NCI-H1930 (cell line): Measurements from ENCODE around the gene IGFN1.
"Not testable (repeated sequence)": the region's sequence is repeated elsewhere in the genome, so short reads cannot be mapped to it uniquely, and the experiment has no call there.

ENCODE experiments used
- DNase-seq, 2 experiments: peaks; one replicate each; lab custom pipeline; 2025; lab: John Stamatoyannopoulos, UW

IGFN1 gene

GRCh38 chr1:201190624-201191051, at the start of gene IGFN1:
TSS of gene IGFN1 (plus strand) at chr1:201190824. CDS start at chr1:201193294, 2,470 bp downstream.
- no peak for DNase-seq

- no peak for DNase-seq
Measured at GRCh38 chr1:201140941-201141260, 49.7 kb upstream of the IGFN1 start.

- no peak for DNase-seq
Measured at GRCh38 chr1:201141418-201141817, 49.2 kb upstream of the IGFN1 start.

GRCh38 chr1:201142011-201142848, 48.4 kb upstream of the IGFN1 start:
- no peak for DNase-seq

GRCh38 chr1:201142849-201143725, 47.5 kb upstream of the IGFN1 start:
- DNase-seq: no peak

DNA sequence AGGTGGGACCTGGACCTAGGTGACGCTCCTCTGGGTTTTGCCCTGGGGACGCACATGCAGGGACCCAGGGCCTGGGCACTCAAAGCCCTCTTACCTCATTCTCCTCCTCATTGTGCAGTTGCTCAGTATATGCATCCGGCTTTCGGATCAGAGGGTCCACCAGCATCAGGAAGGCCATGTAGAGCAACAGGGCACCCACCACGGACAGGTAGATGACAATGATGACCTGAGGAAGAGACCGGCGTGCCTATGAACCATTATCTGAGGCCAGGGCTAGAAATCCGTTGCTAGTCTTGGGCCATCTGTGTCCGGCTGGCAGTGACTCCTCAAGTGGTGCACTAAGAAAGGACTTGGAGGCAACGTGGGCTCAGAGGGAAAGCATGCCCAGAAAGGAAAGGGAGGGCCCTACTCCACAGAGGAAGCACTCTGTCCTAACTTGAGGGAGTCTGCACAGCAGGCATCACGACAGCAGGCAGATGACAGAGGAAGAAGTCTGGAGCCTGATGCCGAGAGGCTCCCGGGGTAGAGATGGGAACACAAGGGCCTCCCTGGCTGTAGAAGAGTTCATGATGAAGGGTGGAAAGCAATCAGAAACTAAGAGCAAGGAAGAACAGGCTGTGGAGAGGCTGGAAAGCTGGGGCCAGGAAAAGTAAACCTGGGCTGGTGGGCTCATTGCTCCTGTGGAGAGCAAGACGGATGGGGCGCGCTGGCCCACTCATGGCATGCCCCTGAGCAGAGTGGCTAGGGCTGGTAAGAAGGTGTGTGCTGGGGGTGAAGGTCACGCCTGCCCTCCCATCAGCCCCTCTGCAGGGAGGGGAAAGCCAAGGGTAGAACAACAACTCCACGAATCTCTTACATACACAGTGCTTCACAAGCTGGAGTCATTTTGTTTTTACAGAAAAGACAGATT, 46.6 kb upstream of the IGFN1 start:
- no peak for DNase-seq

GRCh38 chr1:201144701-201145100, 45.9 kb upstream of the IGFN1 start:
- DNase-seq: no peak

DNA sequence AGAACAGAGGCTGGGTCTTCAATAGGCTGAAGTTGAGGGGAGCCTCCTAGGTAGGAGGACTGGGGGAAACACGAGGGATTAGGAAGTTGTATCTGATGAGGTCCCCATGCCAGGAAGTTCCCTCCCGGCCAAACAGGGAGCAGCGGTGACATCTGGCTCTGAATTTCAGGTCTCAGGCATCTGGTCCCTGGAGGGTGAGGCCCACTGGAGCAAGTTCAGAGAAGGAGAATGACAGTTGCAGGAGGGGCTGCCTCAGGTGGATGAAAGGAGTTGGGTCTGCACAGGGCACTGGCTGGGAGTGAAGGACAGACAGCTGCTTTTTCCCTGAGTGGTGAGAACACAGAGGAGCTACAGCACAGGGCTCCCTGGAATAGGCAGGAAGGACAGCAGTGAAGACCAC, 45.5 kb upstream of the IGFN1 start:
- no peak for DNase-seq

- no peak for DNase-seq
Measured at GRCh38 chr1:201145816-201146215, 44.8 kb upstream of the IGFN1 start.

GRCh38 chr1:201146626-201147390, 43.8 kb upstream of the IGFN1 start:
- DNase-seq: no peak

- no peak for DNase-seq
Measured at GRCh38 chr1:201147396-201148015, 43.1 kb upstream of the IGFN1 start.

- DNase-seq: no peak
Measured at GRCh38 chr1:201149400-201149799, 41.2 kb upstream of the IGFN1 start.

- DNase-seq: no peak
Measured at GRCh38 chr1:201153474-201154388, 36.9 kb upstream of the IGFN1 start.

DNA sequence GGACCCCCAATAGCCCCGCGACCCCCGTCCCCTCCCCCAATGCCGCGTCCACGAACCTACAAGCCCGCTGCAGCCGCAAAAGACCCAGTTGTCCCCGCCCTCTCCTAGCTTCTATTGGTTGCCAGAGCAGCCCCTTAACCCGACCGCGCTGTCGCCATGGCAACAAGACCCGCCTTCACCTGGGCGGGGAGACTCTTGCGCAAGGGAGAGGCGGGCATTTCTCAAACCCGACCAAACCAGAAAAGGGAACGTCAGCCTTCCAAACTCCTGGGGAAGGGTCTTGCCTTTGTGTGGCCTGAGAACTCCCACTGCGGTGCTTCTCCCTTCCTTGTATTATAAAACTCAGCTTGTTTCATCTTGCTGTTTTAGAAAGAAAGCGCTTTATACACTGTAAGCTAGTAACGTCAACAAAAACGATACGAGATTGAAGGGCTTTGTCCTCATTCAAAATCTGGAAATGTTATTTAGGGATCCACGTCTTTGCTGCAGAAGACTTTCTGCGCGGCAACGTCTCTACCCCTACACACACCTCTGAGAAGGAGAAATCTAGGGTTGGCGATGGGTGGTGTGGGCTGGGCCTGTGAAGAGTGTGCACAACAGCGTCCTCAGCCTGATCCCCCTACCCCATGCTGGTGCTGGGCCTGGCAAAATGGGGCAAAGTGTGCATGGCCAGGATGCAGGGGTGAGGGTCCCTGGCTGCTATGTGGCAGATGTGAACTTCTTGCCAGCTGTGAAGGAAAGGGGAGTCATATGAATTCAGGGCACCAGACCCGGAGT, 36.0 kb upstream of the IGFN1 start, which contains the start of gene TMEM9:
Gene TMEM9 (minus strand): TSS at position 86 of the 777 bp plus-strand sequence. CDS start 551 bp downstream, outside the sequence.
- DNase-seq: peak; percentile 89 to 96

DNA sequence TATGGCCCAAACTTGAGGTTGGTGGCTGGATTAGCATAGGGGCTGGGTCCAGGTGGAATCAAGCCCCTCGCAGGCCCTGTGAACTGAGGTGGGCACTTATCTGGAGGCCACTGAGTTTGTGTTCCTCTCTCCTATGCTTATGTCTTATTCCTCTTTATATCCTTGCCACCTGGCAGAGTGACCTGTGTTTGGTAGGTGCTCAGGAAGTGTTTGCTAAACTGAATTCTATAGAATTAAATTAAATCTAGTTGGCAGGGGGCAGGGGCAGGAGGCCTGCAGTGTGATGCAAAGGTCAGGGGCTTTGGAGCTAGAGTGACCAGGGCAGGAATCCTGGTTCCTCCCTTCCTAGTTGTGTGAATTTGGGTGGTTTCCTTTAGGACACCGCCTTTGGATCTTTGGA, 35.3 kb upstream of the IGFN1 start:
- DNase-seq: no peak

DNA sequence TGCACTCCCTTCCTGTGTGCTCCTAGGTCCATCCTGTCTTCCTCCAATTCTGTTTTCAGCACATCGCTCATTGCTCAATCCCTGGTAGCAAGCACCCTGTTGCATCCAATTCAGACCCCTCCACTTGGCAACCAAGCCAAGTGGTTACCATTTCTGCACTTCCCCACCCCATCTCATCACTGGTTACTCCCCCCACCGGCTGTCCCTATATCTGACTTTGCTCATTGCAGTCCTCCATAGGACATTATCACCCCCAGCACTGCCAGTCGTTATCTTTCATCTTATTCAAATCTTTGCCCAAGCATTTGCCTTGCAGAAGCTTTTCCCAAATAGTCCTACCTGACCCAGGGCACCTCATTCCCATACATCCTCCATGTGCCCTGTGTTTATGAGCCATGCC, 34.3 kb upstream of the IGFN1 start:
- no peak for DNase-seq

GRCh38 chr1:201156819-201157218, 33.8 kb upstream of the IGFN1 start:
- no peak for DNase-seq

GRCh38 chr1:201157949-201158348, 32.7 kb upstream of the IGFN1 start:
- no peak for DNase-seq

- not testable (repeated sequence) for DNase-seq
Measured at GRCh38 chr1:201163036-201163435, 27.6 kb upstream of the IGFN1 start.
